B cell (primary cell): ENCODE data around the gene ESYT1. TPM values are rescaled to one million over a fixed set of nuclear protein-coding genes. Genes with fewer than 3 reads are reported as not detected.
A peak's percentile ranks its signal among the peaks of the same experiment; 100 is the strongest.

Experiments used
- ATAC-seq: fragments of 200-7000 bp; cut with Tn5 transposase; one replicate; pipeline ENCODE4 v1.10.0; 2021; ENCODE audit warnings: low read depth, mild to moderate bottlenecking, moderate number of reproducible peaks, moderate library complexity
- CTCF ChIA-PET: fragments of 350-600 bp; sonication (Branson Sonifier 250); formaldehyde crosslinking; loops from one replicate; lab custom pipeline; 2021; ENCODE audit warnings: antibody characterized with exemption, inconsistent platforms; lab: Charles Lee
- POLR2A ChIA-PET: fragments of 350-600 bp; sonication (Branson Sonifier 250); formaldehyde crosslinking; loops from one replicate; lab custom pipeline; 2021; ENCODE audit warnings: antibody characterized with exemption; lab: Charles Lee
- DNase-seq: peaks from one replicate; pipeline ENCODE4 v3.0.0; 2013
- H2AFZ ChIP-seq: 2 replicates; pipeline ENCODE4 v1.6.1; 2012; ENCODE audit warnings: mild to moderate bottlenecking, low read depth, low read length; ENCODE audit not compliant: insufficient read depth, poor library complexity, severe bottlenecking
- H3K27ac ChIP-seq, 2 donors: 1 replicate in 1 of 2; 2 replicates in 1 of 2; pipeline ENCODE4 v1.5.1; 2012 to 2013; ENCODE audit warnings: low read length in 2 of 2, mild to moderate bottlenecking in 2 of 2, moderate library complexity in 1 of 2
- H3K27me3 ChIP-seq, 4 experiments: fragments of 200-600 bp in 1 of 4; sonication (generic) in 1 of 4; replicated peaks in 1 of 4; 1 replicate in 2 of 4; 2 replicates in 2 of 4; pipeline versions ENCODE4 v1.6.1 to v1.7.0; 2013 to 2016; ENCODE audit warnings: low read length in 3 of 4, mild to moderate bottlenecking in 2 of 4, mixed read lengths in 1 of 4, moderate library complexity in 1 of 4; ENCODE audit not compliant: insufficient read depth in 4 of 4, control insufficient read depth in 3 of 4; ENCODE audit errors: control extremely low read depth in 1 of 4
- H3K36me3 ChIP-seq, 2 experiments: replicated peaks in 1 of 2; 1 replicate in 1 of 2; 2 replicates in 1 of 2; pipeline versions ENCODE4 v1.6.1 to v1.7.1; 2013; ENCODE audit warnings: low read length in 1 of 2; ENCODE audit not compliant: insufficient read depth in 2 of 2, control insufficient read depth in 1 of 2; ENCODE audit errors: control extremely low read depth in 1 of 2, extremely low read depth in 1 of 2
- H3K4me1 ChIP-seq, 2 donors: fragments of 200-600 bp in 1 of 2; sonication (generic) in 1 of 2; 1 replicate in 1 of 2; 2 replicates in 1 of 2; pipeline versions ENCODE4 v1.5.1 to v1.6.1; 2013 to 2017; ENCODE audit warnings: low read length in 2 of 2; ENCODE audit not compliant: control insufficient read depth in 2 of 2, insufficient read depth in 2 of 2
- H3K4me2 ChIP-seq: replicated peaks from 2 replicates; pipeline ENCODE3; 2012; ENCODE audit warnings: mild to moderate bottlenecking, low read depth, low read length; ENCODE audit not compliant: poor library complexity, severe bottlenecking
- H3K4me3 ChIP-seq, 5 experiments: fragments of 200-600 bp in 1 of 5; sonication (generic) in 1 of 5; 1 replicate in 3 of 5; 2 replicates in 2 of 5; pipeline versions ENCODE4 v1.5.1 to v1.7.0; 2011 to 2016; ENCODE audit warnings: low read length in 4 of 5, mild to moderate bottlenecking in 4 of 5, low read depth in 2 of 5, control low read depth in 1 of 5, moderate library complexity in 1 of 5; ENCODE audit not compliant: insufficient read depth in 1 of 5; ENCODE audit errors: control extremely low read depth in 1 of 5, extremely low read depth in 1 of 5
- H3K79me2 ChIP-seq: fragments of 200-600 bp; sonication (generic); one replicate; pipeline ENCODE4 v1.6.0; 2016; ENCODE audit warnings: low read length; ENCODE audit not compliant: control insufficient read depth, insufficient read depth
- H3K9ac ChIP-seq: fragments of 200-600 bp; sonication (generic); 2 replicates; pipeline ENCODE4 v1.6.1; 2017; ENCODE audit warnings: mild to moderate bottlenecking, low read length, moderate library complexity
- H3K9me3 ChIP-seq, 3 donors: one replicate each; pipeline versions ENCODE4 v1.6.1 to v1.7.1; 2013; ENCODE audit warnings: low read length in 2 of 3; ENCODE audit not compliant: control insufficient read depth in 2 of 3, insufficient read depth in 1 of 3; ENCODE audit errors: control extremely low read depth in 1 of 3
- H4K20me1 ChIP-seq: 2 replicates; pipeline ENCODE4 v1.6.0; 2012; ENCODE audit warnings: mild to moderate bottlenecking, low read length; ENCODE audit not compliant: insufficient read depth, control insufficient read depth, poor library complexity, severe bottlenecking
- H3K27ac Mint-ChIP-seq: one replicate; pipeline ENCODE4 v1.8.0; 2021; ENCODE audit warnings: mixed read lengths
- H3K27me3 Mint-ChIP-seq: one replicate; pipeline ENCODE4 v1.8.0; 2021; ENCODE audit warnings: mixed read lengths
- H3K4me1 Mint-ChIP-seq: one replicate; pipeline ENCODE4 v1.8.0; 2021; ENCODE audit warnings: mixed read lengths
- H3K4me3 Mint-ChIP-seq: one replicate; pipeline ENCODE4 v1.8.0; 2021; ENCODE audit warnings: mixed read lengths
- H3K9me3 Mint-ChIP-seq: one replicate; pipeline ENCODE4 v1.8.0; 2022; ENCODE audit warnings: mixed read lengths; ENCODE audit not compliant: insufficient read depth
- CTCF ChIP-seq: fragments of 200-600 bp; IDR thresholded peaks from one replicate; pipeline ENCODE4 v1.8.0; 2022; ENCODE audit warnings: antibody characterized with exemption, mild to moderate bottlenecking
- EZH2 ChIP-seq: IDR thresholded peaks from 2 replicates; pipeline ENCODE4 v1.6.1; 2012; ENCODE audit warnings: borderline replicate concordance, low read depth, mild to moderate bottlenecking, moderate library complexity, low read length; ENCODE audit not compliant: insufficient read depth, poor library complexity, severe bottlenecking
- WGBS: methylation state at CpG from one replicate; pipeline ENCODE4 v1.1.5; 2013; ENCODE audit warnings: missing lambda C conversion rate; ENCODE audit not compliant: insufficient coverage; 5-methylcytosine and 5-hydroxymethylcytosine counted together
- intact Hi-C: fragments of 100-400 bp; cut with micrococcal nuclease; formaldehyde crosslinking; loops from one replicate; pipeline ENCODE4 v1.10.0; 2022
- polyA plus RNA-seq: library from polyadenylated mRNA; depleted of rRNA; stranded (reverse); fragments of >200 nt; gene quantifications from 2 replicates; pipeline ENCODE4 v1.2.3, GENCODE V29; 2012
- total RNA-seq, 2 donors: library from RNA; stranded (reverse); fragments of 120-200 nt in 1 of 2; gene quantifications; 1 replicate in 1 of 2; 2 replicates in 1 of 2; pipeline versions ENCODE4 v1.2.3 to v1.2.4, GENCODE V29; 2013 to 2022

Gene ESYT1
- total and polyA plus RNA-seq, 2 donors (not counting 1 experiment from before 2014, with no cell fraction given) = 154 to 162 TPM

DNA sequence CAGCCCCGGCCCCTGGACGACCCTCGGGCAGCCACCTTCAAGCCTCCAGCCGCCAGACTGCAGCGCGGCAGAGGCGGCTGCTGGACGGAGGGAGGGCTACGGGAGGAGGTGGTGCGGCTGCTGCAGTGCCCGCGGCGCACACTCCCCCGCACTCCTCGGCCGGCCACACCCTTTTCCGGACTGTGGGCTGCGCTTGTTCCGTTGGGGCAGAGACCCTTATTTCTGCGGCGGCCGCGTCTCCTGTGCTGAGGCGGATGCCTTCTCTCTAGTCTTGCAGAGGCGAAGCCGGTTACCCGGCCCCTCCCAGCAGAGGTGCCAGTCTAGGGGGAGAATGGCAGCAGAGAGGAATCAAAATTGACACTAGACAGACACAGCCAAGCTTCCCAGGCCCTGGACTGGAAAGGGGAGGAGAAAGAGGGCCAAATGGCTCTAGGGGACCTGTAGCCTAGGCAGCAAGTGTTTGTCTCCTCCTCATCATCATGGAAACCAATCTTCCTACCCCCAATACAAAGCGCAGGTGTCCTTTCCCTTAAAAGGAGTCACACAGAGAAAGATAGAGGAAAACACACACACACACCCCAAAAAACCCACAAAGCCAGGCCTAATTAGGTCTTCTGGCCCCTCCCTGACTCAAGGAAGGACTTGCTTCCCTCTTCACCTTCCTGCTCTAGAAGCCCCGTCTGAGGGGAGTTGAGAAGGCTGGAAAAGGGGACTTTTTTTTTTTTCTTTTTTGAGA lies 1.3 kb downstream of the ESYT1 start:
- Histone ChIP-seq H3K79me2 (peaks cover 53% of the 10 kb centered on the region), H3K27me3 (no peaks in the 10 kb centered on the region), H3K9ac (peak overlapping the region; percentile 92), H4K20me1 (peaks cover 35% of the 10 kb centered on the region), H3K4me1 (peaks cover 46 to 54% of the 10 kb centered on the region in 2 donors), H3K4me2 (peak overlapping the region; percentile 96), H3K36me3 (peaks cover 5 to 41% of the 10 kb centered on the region in 2 experiments), H3K27ac (peak overlapping the region; percentile 60 to 64), H2AFZ (peak overlapping the region; percentile 78), H3K4me3 (peak overlapping the region; percentile 88 to 95 (median 92)), H3K9me3 (no peaks in the 10 kb centered on the region)
- TF ChIP-seq CTCF (no peak), EZH2 (no peak)
- peak overlapping the region; percentile 98 for H3K27ac Mint-ChIP-seq
- WGBS = under 1% methylated on average over 24 of the region's 29 CpGs
- peak overlapping the region; percentile 100 for H3K4me3 Mint-ChIP-seq
- peak; percentile 74 for DNase-seq
- ChIA-PET CTCF (interaction anchor here (1.4 to 13.8 kb wide), 5 partner anchors 11 to 61 kb away, joined by 4 to 247 read pairs (median 10); partner anchors contain the start of genes RPL41, SMARCC2 and ZC3H10), POLR2A (interaction anchor here (0.5 to 5.7 kb wide), 10 partner anchors 11 to 384 kb away, joined by 3 to 49 read pairs (median 8); partner anchors contain the start of genes MYL6, MYL6B, RNF41 and RPL41)
- H3K27me3 Mint-ChIP-seq = no peaks in the 10 kb centered on the region
- H3K4me1 Mint-ChIP-seq = peaks cover 61% of the 10 kb centered on the region
- intact Hi-C loops = loop anchor here (5.0 kb wide), 1 partner anchor 132 kb away; the partner anchor contains the start of gene SUOX
- H3K9me3 Mint-ChIP-seq = no peaks in the 10 kb centered on the region
- ATAC-seq = peak; percentile 21
